GM12878 (cell line): Measurements from ENCODE around the gene DHX38. TPM values are rescaled to one million over a fixed set of nuclear protein-coding genes. Genes with fewer than 3 reads are reported as not detected.

Source experiments
- ATAC-seq: fragments of 200-7000 bp; cut with Tn5 transposase; 3 replicates; pipeline ENCODE4 v1.9.1; 2020; ENCODE audit warnings: mild to moderate bottlenecking, moderate library complexity
- BruUV-seq: library from RNA; stranded (reverse); fragments of 400-500 nt; replicated peaks from 2 replicates; lab custom pipeline; 2021; lab: Mats Ljungman, UMichigan
- CTCF ChIA-PET: fragments of 300-600 bp; sonication (Branson Sonifier 250); formaldehyde crosslinking; extraction: SDS; loops from one replicate; lab custom pipeline; 2021; ENCODE audit warnings: inconsistent platforms; lab: Yijun Ruan, JAX
- POLR2A ChIA-PET: fragments of 350-600 bp; formaldehyde crosslinking; extraction: SDS; loops from one replicate; lab custom pipeline; 2021; ENCODE audit warnings: inconsistent platforms; lab: Charles Lee
- RAD21 ChIA-PET: fragments of 300-600 bp; sonication (Branson Sonifier 250); formaldehyde crosslinking; loops from one replicate; lab custom pipeline; 2023; ENCODE audit warnings: antibody characterized with exemption; ENCODE audit not compliant: unreplicated experiment; lab: Charles Lee
- SMC1A ChIA-PET: fragments of 300-600 bp; sonication (Branson Sonifier 250); formaldehyde crosslinking; loops from one replicate; lab custom pipeline; 2023; ENCODE audit not compliant: unreplicated experiment, uncharacterized antibody; lab: Charles Lee
- DNase-seq: peaks from one replicate; pipeline ENCODE4 v3.0.0-alpha.2; 2011; ENCODE audit warnings: low read depth, low spot score
- FAIRE-seq: peaks from 3 replicates; lab custom pipeline; 2011; peaks lifted over from hg19 to GRCh38; lab: Jason Lieb, UNC
- H2AFZ ChIP-seq: 2 replicates; pipeline ENCODE4 v1.6.0; 2011; ENCODE audit warnings: low read depth, low read length, control low read depth; ENCODE audit not compliant: control insufficient read depth
- H3K27ac ChIP-seq: 2 replicates; pipeline ENCODE4 v1.5.1; 2011; ENCODE audit warnings: control low read depth; ENCODE audit not compliant: control insufficient read depth, insufficient read depth
- H3K27me3 ChIP-seq, 2 experiments: replicated peaks in 1 of 2; 2 replicates each; pipeline versions ENCODE4 v1.6.0 to v1.6.1; 2011; ENCODE audit warnings: low read length in 1 of 2; ENCODE audit not compliant: control insufficient read depth in 2 of 2, insufficient read depth in 2 of 2
- H3K36me3 ChIP-seq, 2 experiments: 2 replicates each; pipeline ENCODE4 v1.5.1; 2011; ENCODE audit warnings: low read length in 1 of 2; ENCODE audit not compliant: control insufficient read depth in 2 of 2, insufficient read depth in 2 of 2
- H3K4me1 ChIP-seq: 2 replicates; pipeline ENCODE4 v1.6.1; 2011; ENCODE audit warnings: mild to moderate bottlenecking, low read length, moderate library complexity, mixed read lengths; ENCODE audit not compliant: control insufficient read depth, insufficient read depth
- H3K4me2 ChIP-seq: 2 replicates; pipeline ENCODE4 v1.6.0; 2011; ENCODE audit warnings: control low read depth; ENCODE audit not compliant: control insufficient read depth, insufficient read depth
- H3K4me3 ChIP-seq: fragments of 200-600 bp; sonication (generic); 2 replicates; pipeline ENCODE4 v1.5.1; 2016
- H3K79me2 ChIP-seq: 2 replicates; pipeline ENCODE4 v1.6.0; 2011; ENCODE audit warnings: low read length; ENCODE audit not compliant: control insufficient read depth, insufficient read depth
- H3K9ac ChIP-seq: 2 replicates; pipeline ENCODE4 v1.8.0; 2011; ENCODE audit warnings: low read length, control low read depth, mixed read lengths; ENCODE audit not compliant: control insufficient read depth, insufficient read depth
- H3K9me3 ChIP-seq: replicated peaks from 3 replicates; pipeline ENCODE4 v1.5.1; 2011; ENCODE audit warnings: mild to moderate bottlenecking, low read length; ENCODE audit not compliant: control insufficient read depth, insufficient read depth
- H4K20me1 ChIP-seq: 2 replicates; pipeline ENCODE4 v1.6.0; 2011; ENCODE audit not compliant: control insufficient read depth, insufficient read depth
- ESRRA ChIP-seq: IDR thresholded peaks from 2 replicates; pipeline ENCODE4 v1.6.1; 2012; ENCODE audit warnings: mild to moderate bottlenecking, low read length, improper control_type of control experiment
- FOXM1 ChIP-seq: IDR thresholded peaks from 2 replicates; pipeline ENCODE4 v1.6.1; 2012; ENCODE audit warnings: low read depth, mild to moderate bottlenecking, inconsistent platforms, low read length, moderate library complexity
- HCFC1 ChIP-seq: fragments of 150-350 bp; IDR thresholded peaks from 2 replicates; pipeline ENCODE4 v1.6.1; 2014; ENCODE audit warnings: low read length
- JUNB ChIP-seq: IDR thresholded peaks from 2 replicates; pipeline ENCODE4 v1.6.1; 2016; ENCODE audit warnings: antibody characterized with exemption, mild to moderate bottlenecking
- MYC ChIP-seq: IDR thresholded peaks from 2 replicates; pipeline ENCODE4 v1.6.1; 2011; ENCODE audit warnings: mild to moderate bottlenecking, low read length, moderate library complexity, inconsistent platforms; ENCODE audit not compliant: insufficient read depth, insufficient replicate concordance, insufficient read length, severe bottlenecking
- NFXL1 ChIP-seq: fragments of 450-650 bp; IDR thresholded peaks from 2 replicates; pipeline ENCODE4 v1.6.1; 2017; ENCODE audit warnings: antibody characterized with exemption, mild to moderate bottlenecking, borderline replicate concordance
- PAX8 ChIP-seq: fragments of 450-650 bp; IDR thresholded peaks from 2 replicates; pipeline ENCODE4 v1.6.1; 2017; ENCODE audit warnings: mild to moderate bottlenecking, moderate library complexity
- SIN3A ChIP-seq: IDR thresholded peaks from 2 replicates; pipeline ENCODE4 v1.6.1; 2012; ENCODE audit warnings: low read depth, low read length, improper control_type of control experiment
- SMAD5 ChIP-seq: IDR thresholded peaks from 2 replicates; pipeline ENCODE4 v1.6.1; 2016; ENCODE audit warnings: antibody characterized with exemption, low read depth
- SP1 ChIP-seq: IDR thresholded peaks from one replicate; pipeline ENCODE4 v1.6.1; 2011; ENCODE audit warnings: low read depth, low read length
- SREBF1 ChIP-seq: IDR thresholded peaks from 2 replicates; pipeline ENCODE4 v1.6.1; 2012; ENCODE audit warnings: mild to moderate bottlenecking, low read length
- USF1 ChIP-seq: IDR thresholded peaks from 2 replicates; pipeline ENCODE4 v1.6.1; 2011; ENCODE audit warnings: borderline replicate concordance, low read depth, mild to moderate bottlenecking, moderate library complexity, mixed read lengths, low read length; ENCODE audit not compliant: insufficient read depth; ENCODE audit errors: extremely low read length
- YBX1 ChIP-seq: fragments of 450-650 bp; IDR thresholded peaks from 2 replicates; pipeline ENCODE4 v1.6.1; 2016; ENCODE audit warnings: antibody characterized with exemption
- WGBS: methylation state at CpG from one replicate; pipeline ENCODE4 v1.1.6; 2016; ENCODE audit warnings: low lambda C conversion rate; ENCODE audit not compliant: insufficient replicate concordance, insufficient coverage; ENCODE audit errors: missing lambda C conversion rate; 5-methylcytosine and 5-hydroxymethylcytosine counted together
- in situ Hi-C: fragments of 300-500 bp; cut with MboI; formaldehyde crosslinking; loops from 9 replicates; pipeline ENCODE4 v1.14.3; 2018; ENCODE audit warnings: mixed read lengths
- intact Hi-C: fragments of 100-400 bp; cut with micrococcal nuclease; formaldehyde crosslinking; loops from one replicate; pipeline ENCODE4 v1.14.2; 2022; ENCODE audit not compliant: unreplicated experiment
- polyA plus RNA-seq, 11 experiments: library from polyadenylated mRNA; depleted of rRNA in 4 of 11; unstranded in 6 of 11; stranded (reverse) in 5 of 11; fragments of >200 nt; fragmentation: Nextera tagmentation in 4 of 11; fragmentation: Illumina TruSeq in 1 of 11; extraction: Ambion mirVana in 4 of 11; extraction: Trizol in 1 of 11; gene quantifications; 1 replicate in 1 of 11; 2 replicates in 10 of 11; pipeline versions ENCODE4 v1.2.1 to v1.2.3, GENCODE V29; 2011 to 2016; ENCODE audit warnings: inconsistent platforms in 2 of 11, missing spikeins in 2 of 11, low read depth in 1 of 11
- total RNA-seq, 4 experiments: library from RNA; depleted of rRNA in 3 of 4; stranded (reverse); fragments of >200 nt in 3 of 4; fragmentation: Illumina TruSeq in 1 of 4; extraction: Trizol in 1 of 4; gene quantifications; 2 replicates each; pipeline versions ENCODE4 v1.2.1 to v1.2.3, GENCODE V29; 2013 to 2021
- TF ChIP-seq, protein P1 (sequence below): fragments of 450-650 bp; IDR thresholded peaks from 2 replicates; pipeline ENCODE4 v1.6.1; 2014; ENCODE audit warnings: mild to moderate bottlenecking
- TF ChIP-seq, protein P2 (sequence below): fragments of 450-650 bp; IDR thresholded peaks from 2 replicates; pipeline ENCODE4 v1.6.1; 2017; ENCODE audit warnings: antibody characterized with exemption, mild to moderate bottlenecking, moderate library complexity
- TF ChIP-seq, protein P3 (sequence below): fragments of 450-650 bp; IDR thresholded peaks from 2 replicates; pipeline ENCODE4 v1.6.1; 2017; ENCODE audit warnings: low read depth, mild to moderate bottlenecking, moderate library complexity

Gene DHX38
- total and polyA plus RNA-seq, 10 of the 15 experiments (the other 5 are each of a cell fraction or from before 2014, with no cell fraction given) = 2.1 to 67.8 (median 43.2) TPM

DNA sequence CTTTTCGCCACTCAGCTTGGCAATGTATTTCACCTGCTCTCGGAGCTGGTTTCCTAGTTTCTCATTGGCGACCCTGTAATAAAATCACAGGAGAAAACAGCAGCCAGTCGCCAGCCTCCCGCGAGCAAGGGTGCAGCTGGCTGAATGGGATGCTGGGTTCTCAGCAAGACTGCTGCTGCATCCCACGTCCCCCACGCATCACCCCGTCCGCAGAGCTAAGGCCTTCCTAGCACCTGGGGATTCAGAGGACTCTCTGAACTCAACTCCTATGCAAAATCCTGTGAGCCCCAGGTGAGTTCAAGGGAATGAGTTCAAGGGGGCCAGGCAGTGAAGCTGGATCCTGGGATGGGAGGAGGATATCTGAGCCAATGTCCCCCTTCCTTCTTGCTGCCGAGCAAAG is 29.3 kb downstream of the DHX38 start:
- CTCF ChIA-PET = interaction anchor here (1.0 to 4.5 kb wide), 3 partner anchors 8 to 345 kb away, joined by 3 to 92 read pairs (median 3); no protein-coding TSS in a partner anchor
- Histone ChIP-seq H3K36me3 (no peaks in the 10 kb centered on the region), H3K9me3 (no peaks in the 10 kb centered on the region), H3K4me1 (no peaks in the 10 kb centered on the region; the same call in 1 of the 2 replicates), H3K4me2 (no peak overlapping the region), H4K20me1 (no peaks in the 10 kb centered on the region), H3K27me3 (no peaks in the 10 kb centered on the region), H3K27ac (no peak overlapping the region), H3K4me3 (no peak overlapping the region), H2AFZ (no peak overlapping the region), H3K79me2 (no peaks in the 10 kb centered on the region), H3K9ac (no peak overlapping the region)
- 74% methylated on average over 11 of the region's 11 CpGs for WGBS
- RAD21 ChIA-PET = no interaction called here
- FAIRE-seq (no peak), ATAC-seq (no peak), DNase-seq (no peak)
- SMC1A ChIA-PET = interaction anchor here (0.6 to 4.9 kb wide), 2 partner anchors 9 to 344 kb away, joined by 3 to 38 read pairs; no protein-coding TSS in a partner anchor
- POLR2A ChIA-PET = no interaction called here
- intact Hi-C loops (loop anchor here (10.0 kb wide), 2 partner anchors 122 to 1072 kb away; no protein-coding TSS in a partner anchor), in situ Hi-C loops (loop anchor here (5.0 to 10.0 kb wide), 2 partner anchors 339 to 1832 kb away; no protein-coding TSS in a partner anchor)
- no TSS peak for BruUV-seq
- TF ChIP-seq, protein P1, sequence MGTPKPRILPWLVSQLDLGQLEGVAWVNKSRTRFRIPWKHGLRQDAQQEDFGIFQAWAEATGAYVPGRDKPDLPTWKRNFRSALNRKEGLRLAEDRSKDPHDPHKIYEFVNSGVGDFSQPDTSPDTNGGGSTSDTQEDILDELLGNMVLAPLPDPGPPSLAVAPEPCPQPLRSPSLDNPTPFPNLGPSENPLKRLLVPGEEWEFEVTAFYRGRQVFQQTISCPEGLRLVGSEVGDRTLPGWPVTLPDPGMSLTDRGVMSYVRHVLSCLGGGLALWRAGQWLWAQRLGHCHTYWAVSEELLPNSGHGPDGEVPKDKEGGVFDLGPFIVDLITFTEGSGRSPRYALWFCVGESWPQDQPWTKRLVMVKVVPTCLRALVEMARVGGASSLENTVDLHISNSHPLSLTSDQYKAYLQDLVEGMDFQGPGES = no peak
- TF ChIP-seq FOXM1 (no peak), NFXL1 (no peak), MYC (no peak), YBX1 (no peak), SP1 (no peak), SMAD5 (no peak), JUNB (no peak), PAX8 (no peak), HCFC1 (no peak), ESRRA (no peak), USF1 (no peak), SIN3A (no peak), SREBF1 (no peak)
- TF ChIP-seq, protein P2, sequence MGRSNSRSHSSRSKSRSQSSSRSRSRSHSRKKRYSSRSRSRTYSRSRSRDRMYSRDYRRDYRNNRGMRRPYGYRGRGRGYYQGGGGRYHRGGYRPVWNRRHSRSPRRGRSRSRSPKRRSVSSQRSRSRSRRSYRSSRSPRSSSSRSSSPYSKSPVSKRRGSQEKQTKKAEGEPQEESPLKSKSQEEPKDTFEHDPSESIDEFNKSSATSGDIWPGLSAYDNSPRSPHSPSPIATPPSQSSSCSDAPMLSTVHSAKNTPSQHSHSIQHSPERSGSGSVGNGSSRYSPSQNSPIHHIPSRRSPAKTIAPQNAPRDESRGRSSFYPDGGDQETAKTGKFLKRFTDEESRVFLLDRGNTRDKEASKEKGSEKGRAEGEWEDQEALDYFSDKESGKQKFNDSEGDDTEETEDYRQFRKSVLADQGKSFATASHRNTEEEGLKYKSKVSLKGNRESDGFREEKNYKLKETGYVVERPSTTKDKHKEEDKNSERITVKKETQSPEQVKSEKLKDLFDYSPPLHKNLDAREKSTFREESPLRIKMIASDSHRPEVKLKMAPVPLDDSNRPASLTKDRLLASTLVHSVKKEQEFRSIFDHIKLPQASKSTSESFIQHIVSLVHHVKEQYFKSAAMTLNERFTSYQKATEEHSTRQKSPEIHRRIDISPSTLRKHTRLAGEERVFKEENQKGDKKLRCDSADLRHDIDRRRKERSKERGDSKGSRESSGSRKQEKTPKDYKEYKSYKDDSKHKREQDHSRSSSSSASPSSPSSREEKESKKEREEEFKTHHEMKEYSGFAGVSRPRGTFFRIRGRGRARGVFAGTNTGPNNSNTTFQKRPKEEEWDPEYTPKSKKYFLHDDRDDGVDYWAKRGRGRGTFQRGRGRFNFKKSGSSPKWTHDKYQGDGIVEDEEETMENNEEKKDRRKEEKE = no peak
- TF ChIP-seq, protein P3, sequence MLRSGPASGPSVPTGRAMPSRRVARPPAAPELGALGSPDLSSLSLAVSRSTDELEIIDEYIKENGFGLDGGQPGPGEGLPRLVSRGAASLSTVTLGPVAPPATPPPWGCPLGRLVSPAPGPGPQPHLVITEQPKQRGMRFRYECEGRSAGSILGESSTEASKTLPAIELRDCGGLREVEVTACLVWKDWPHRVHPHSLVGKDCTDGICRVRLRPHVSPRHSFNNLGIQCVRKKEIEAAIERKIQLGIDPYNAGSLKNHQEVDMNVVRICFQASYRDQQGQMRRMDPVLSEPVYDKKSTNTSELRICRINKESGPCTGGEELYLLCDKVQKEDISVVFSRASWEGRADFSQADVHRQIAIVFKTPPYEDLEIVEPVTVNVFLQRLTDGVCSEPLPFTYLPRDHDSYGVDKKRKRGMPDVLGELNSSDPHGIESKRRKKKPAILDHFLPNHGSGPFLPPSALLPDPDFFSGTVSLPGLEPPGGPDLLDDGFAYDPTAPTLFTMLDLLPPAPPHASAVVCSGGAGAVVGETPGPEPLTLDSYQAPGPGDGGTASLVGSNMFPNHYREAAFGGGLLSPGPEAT = no peak
